Ishikawa (cell line): ENCODE data around the gene ITIH3.

Experiments used
- CEBPB ChIP-seq: IDR thresholded peaks from 2 replicates; pipeline ENCODE4 v1.6.1; 2012
- CREB1 ChIP-seq: IDR thresholded peaks from 2 replicates; pipeline ENCODE4 v1.6.1; 2012; ENCODE audit warnings: low read depth
- EGR1 ChIP-seq: IDR thresholded peaks from 2 replicates; pipeline ENCODE4 v1.6.1; 2012
- EP300 ChIP-seq: IDR thresholded peaks from 2 replicates; pipeline ENCODE4 v1.6.1; 2012; ENCODE audit warnings: borderline replicate concordance
- FOXM1 ChIP-seq: IDR thresholded peaks from 2 replicates; pipeline ENCODE4 v1.6.1; 2012; ENCODE audit warnings: low read depth, borderline replicate concordance
- NFIC ChIP-seq: IDR thresholded peaks from 2 replicates; pipeline ENCODE4 v1.6.1; 2012
- RAD21 ChIP-seq: IDR thresholded peaks from 2 replicates; pipeline ENCODE4 v1.6.1; 2012; ENCODE audit warnings: low read depth
- REST ChIP-seq: IDR thresholded peaks from 2 replicates; pipeline ENCODE4 v1.6.1; 2012; ENCODE audit warnings: low read depth, mild to moderate bottlenecking
- TAF1 ChIP-seq: IDR thresholded peaks from 2 replicates; pipeline ENCODE4 v1.6.1; 2012; ENCODE audit warnings: low read depth, mild to moderate bottlenecking
- TCF12 ChIP-seq: IDR thresholded peaks from 2 replicates; pipeline ENCODE4 v1.6.1; 2012; ENCODE audit warnings: low read depth
- TEAD4 ChIP-seq: IDR thresholded peaks from 2 replicates; pipeline ENCODE4 v1.6.1; 2012
- YY1 ChIP-seq: IDR thresholded peaks from 2 replicates; pipeline ENCODE4 v1.6.1; 2012; ENCODE audit warnings: low read depth
- TF ChIP-seq, protein P1 (sequence below): IDR thresholded peaks from 2 replicates; pipeline ENCODE4 v1.6.1; 2012
- TF ChIP-seq, protein P2 (sequence below): IDR thresholded peaks from 2 replicates; pipeline ENCODE4 v1.6.1; 2012

DNA sequence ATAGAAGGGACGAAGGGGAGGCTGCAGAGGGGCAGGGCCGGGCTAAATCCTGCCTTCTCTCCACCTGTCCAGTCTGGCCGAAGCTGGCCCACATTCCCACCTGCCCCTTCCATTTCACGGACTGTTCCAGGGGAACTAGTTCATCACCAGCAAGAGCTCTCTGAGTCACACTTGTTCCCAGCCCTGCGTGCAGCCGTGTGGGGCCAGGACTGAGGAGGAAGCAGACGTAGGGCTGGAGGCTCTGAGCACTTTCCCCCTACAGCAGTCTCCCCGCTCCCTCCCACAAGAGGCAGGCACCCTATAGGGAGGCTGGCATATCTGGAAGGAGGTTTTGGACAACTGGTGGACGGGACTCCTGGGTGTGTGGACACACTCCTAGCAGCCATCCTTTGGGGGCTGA is 32.8 kb downstream of the ITIH3 start:
- TF ChIP-seq TCF12, result no peak
- TF ChIP-seq REST, result no peak
- no peak for TF ChIP-seq YY1
- no peak for TF ChIP-seq TAF1
- TF ChIP-seq FOXM1, result no peak
- TF ChIP-seq, protein P1, sequence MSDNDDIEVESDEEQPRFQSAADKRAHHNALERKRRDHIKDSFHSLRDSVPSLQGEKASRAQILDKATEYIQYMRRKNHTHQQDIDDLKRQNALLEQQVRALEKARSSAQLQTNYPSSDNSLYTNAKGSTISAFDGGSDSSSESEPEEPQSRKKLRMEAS, result no peak
- no peak for TF ChIP-seq TEAD4
- no peak for TF ChIP-seq EGR1
- TF ChIP-seq EP300, result no peak
- TF ChIP-seq CEBPB, result no peak
- TF ChIP-seq NFIC, result no peak
- TF ChIP-seq RAD21, result no peak
- TF ChIP-seq CREB1, result no peak
- TF ChIP-seq, protein P2, sequence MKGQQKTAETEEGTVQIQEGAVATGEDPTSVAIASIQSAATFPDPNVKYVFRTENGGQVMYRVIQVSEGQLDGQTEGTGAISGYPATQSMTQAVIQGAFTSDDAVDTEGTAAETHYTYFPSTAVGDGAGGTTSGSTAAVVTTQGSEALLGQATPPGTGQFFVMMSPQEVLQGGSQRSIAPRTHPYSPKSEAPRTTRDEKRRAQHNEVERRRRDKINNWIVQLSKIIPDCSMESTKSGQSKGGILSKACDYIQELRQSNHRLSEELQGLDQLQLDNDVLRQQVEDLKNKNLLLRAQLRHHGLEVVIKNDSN, result no peak
